HFF-Myc (cell line): ENCODE measurements around the gene NKX1-1.

Source experiments
- DNase-seq: peaks from one replicate; pipeline ENCODE4 v3.0.0-alpha.2; 2011; ENCODE audit warnings: low read depth; ENCODE audit errors: extremely low read depth
- H3K4me3 ChIP-seq: replicated peaks from 2 replicates; pipeline ENCODE4 v1.5.1; 2011; ENCODE audit warnings: low read depth, mild to moderate bottlenecking, control low read depth, low read length
- TF ChIP-seq, protein P1 (sequence below): IDR thresholded peaks from 2 replicates; pipeline ENCODE4 v1.5.1; 2012; ENCODE audit warnings: mild to moderate bottlenecking, low read depth, low read length, control low read depth; ENCODE audit errors: missing control alignments

The NKX1-1 gene

GRCh38 chr4:1368421-1369090, 37.7 kb downstream of the NKX1-1 start:
- no peak for DNase-seq
- H3K4me3 ChIP-seq, result no peak overlapping the region
- TF ChIP-seq, protein P1, sequence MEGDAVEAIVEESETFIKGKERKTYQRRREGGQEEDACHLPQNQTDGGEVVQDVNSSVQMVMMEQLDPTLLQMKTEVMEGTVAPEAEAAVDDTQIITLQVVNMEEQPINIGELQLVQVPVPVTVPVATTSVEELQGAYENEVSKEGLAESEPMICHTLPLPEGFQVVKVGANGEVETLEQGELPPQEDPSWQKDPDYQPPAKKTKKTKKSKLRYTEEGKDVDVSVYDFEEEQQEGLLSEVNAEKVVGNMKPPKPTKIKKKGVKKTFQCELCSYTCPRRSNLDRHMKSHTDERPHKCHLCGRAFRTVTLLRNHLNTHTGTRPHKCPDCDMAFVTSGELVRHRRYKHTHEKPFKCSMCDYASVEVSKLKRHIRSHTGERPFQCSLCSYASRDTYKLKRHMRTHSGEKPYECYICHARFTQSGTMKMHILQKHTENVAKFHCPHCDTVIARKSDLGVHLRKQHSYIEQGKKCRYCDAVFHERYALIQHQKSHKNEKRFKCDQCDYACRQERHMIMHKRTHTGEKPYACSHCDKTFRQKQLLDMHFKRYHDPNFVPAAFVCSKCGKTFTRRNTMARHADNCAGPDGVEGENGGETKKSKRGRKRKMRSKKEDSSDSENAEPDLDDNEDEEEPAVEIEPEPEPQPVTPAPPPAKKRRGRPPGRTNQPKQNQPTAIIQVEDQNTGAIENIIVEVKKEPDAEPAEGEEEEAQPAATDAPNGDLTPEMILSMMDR, result no peak

GRCh38 chr4:1367936-1368289, 38.3 kb downstream of the NKX1-1 start:
- no peak overlapping the region for H3K4me3 ChIP-seq
- no peak for DNase-seq
- TF ChIP-seq, protein P1, result no peak

- no peak overlapping the region for H3K4me3 ChIP-seq
- DNase-seq, result no peak
- TF ChIP-seq, protein P1, result no peak
Observed at GRCh38 chr4:1367230-1367935, 38.9 kb downstream of the NKX1-1 start.

DNA sequence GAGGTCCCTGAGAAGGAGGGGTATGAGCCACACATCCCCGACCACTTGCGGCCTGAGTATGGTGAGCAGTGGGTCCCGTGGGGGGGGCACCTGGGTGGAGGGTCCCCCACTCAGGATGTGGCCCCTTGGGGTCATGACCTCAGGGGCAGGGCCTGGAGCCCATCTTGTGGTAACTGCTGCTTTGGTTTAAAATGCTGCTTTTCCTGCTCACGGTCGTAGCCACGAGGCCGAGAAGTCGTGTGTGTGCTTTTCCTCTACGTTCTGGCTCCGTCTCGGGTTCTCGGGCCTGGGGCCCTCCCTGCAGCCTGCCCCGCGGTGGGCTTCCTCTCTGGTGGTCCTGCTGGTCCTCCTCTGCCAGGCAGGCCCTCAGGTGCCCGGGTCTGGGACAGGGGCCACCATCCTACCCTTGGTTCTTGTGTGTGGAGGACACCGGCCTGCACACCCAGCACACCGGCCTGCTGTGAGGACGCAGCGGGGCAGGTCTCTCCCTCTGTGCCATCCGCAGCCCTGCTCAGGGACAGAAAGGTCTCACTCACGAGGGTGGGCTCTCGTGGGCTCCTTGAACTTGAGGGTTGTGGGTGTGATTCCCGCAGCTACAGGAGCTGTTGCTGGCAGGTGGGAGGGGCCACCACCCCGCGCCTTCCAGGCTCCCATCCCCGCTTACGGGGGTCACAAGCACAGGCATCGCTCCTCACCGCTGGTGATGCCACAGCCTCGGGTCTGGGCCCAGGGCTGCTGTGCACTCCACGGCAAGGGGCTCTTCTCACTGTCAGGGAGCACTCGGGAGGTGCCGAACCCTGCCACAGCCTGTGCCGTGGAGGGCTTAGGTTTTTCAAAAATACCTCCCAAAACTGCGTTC, 39.6 kb downstream of the NKX1-1 start:
- DNase-seq, result no peak
- H3K4me3 ChIP-seq, result no peak overlapping the region
- TF ChIP-seq, protein P1, result no peak

GRCh38 chr4:1365271-1366178, 40.7 kb downstream of the NKX1-1 start:
- DNase-seq, result no peak
- no peak overlapping the region for H3K4me3 ChIP-seq
- TF ChIP-seq, protein P1, result no peak

- TF ChIP-seq, protein P1, result no peak
- H3K4me3 ChIP-seq, result no peak overlapping the region
- DNase-seq, result no peak
Observed at GRCh38 chr4:1364748-1365147, 41.5 kb downstream of the NKX1-1 start.
